Heart right ventricle (tissue), 12 donors: Measurements from ENCODE around the gene TEX12. TPM values are rescaled to one million over a fixed set of nuclear protein-coding genes. Genes with fewer than 3 reads are reported as not detected.

Experiments
- polyA plus RNA-seq, 2 donors: library from polyadenylated mRNA; stranded (reverse); fragments of 200-250 nt; gene quantifications; one replicate each; pipeline ENCODE4 v1.2.3, GENCODE V29; 2013
- total RNA-seq, 10 donors: library from RNA; stranded (reverse); fragmentation: NEBNext Ultra II Directional in 3 of 10; extraction: Animal tissue kit (Norgen Biotek cat#: 25700) in 3 of 10; gene quantifications; one replicate each; pipeline versions ENCODE4 v1.2.1 to v1.2.4, GENCODE V29; 2021 to 2023
- donor health status: ischemic (EF 13 %, LVEDD 7.1; RV severe dilation, severe dysfunction).
- donor health status: healthy with polysubstance abuse.
- donor health status: DM: no; HTN: yes; CAD: no.
- donor health status: DM: no; HTN: no; CAD: no.
- donor health status: ischemic (EF 25% LVEDD 6.9; RV normal size, moderate dysfunction).
- donor health status: ischemic (EF 25% LVEDD 5.7; RV mildly dilated, moderate dysfunction).
- donor health status: healthy.
- donor health status: nonischemic (EF 11% LVEDD 7.7; RV severe dilation, severe dysfunction).
- donor health status: DM: yes; HTN: yes; CAD: no.
- donor health status: PGD.
- donor health status: ischemic (EF 29% LVEDD 5.4; RV normal size, mild dysfunction).
- donor health status: nonischemic (EF 23%, LVEDD 6.1; RV moderate dilation, normal function).

TEX12 gene
- total and polyA plus RNA-seq, 12 donors: 0.06 to 1.6 (median 0.49) TPM; not detected in 9

Other genes with a start within 250 kb of the TEX12 start
- gene C11orf52, start 248.5 kb upstream of the TEX12 start, total RNA-seq: 1 to 10 TPM in 8 of 10 donors, under 1 TPM in 2; 0.48 to 4.1 (median 1.6) TPM
- 1 to 10 TPM; 3.0 to 3.2 TPM for gene C11orf52, start 248.5 kb upstream of the TEX12 start, polyA plus RNA-seq
- gene DIXDC1, start 230.0 kb upstream of the TEX12 start, total RNA-seq: 10 to 100 TPM in 9 of 10 donors, 1 to 10 TPM in 1; 5.6 to 36.8 (median 28.6) TPM
- gene DIXDC1, start 230.0 kb upstream of the TEX12 start, polyA plus RNA-seq: 1 to 10 TPM; 4.7 to 5.6 TPM
- 100 to 1,000 TPM; 128 to 191 (median 171) TPM for gene DLAT, start 142.0 kb upstream of the TEX12 start, total RNA-seq
- 10 to 100 TPM; 27.4 to 46.4 TPM for gene DLAT, start 142.0 kb upstream of the TEX12 start, polyA plus RNA-seq
- 1 to 10 TPM; 1.2 to 3.5 (median 1.9) TPM for gene PIH1D2, start 93.4 kb upstream of the TEX12 start, total RNA-seq
- gene PIH1D2, start 93.4 kb upstream of the TEX12 start, polyA plus RNA-seq: 1 to 10 TPM; 1.0 to 2.2 TPM
- gene NKAPD1, start 93.1 kb upstream of the TEX12 start, total RNA-seq: 10 to 100 TPM in 1 of 10 donors, 1 to 10 TPM in 9; 5.8 to 10.5 (median 8.0) TPM
- gene NKAPD1, start 93.1 kb upstream of the TEX12 start, polyA plus RNA-seq: 1 to 10 TPM; 5.2 to 7.3 TPM
- 100 to 1,000 TPM; 142 to 194 (median 168) TPM for gene TIMM8B, start 80.6 kb upstream of the TEX12 start, total RNA-seq
- 100 to 1,000 TPM; 147 to 193 TPM for gene TIMM8B, start 80.6 kb upstream of the TEX12 start, polyA plus RNA-seq
- 100 to 1,000 TPM; 205 to 330 (median 279) TPM for gene SDHD, start 80.5 kb upstream of the TEX12 start, total RNA-seq
- gene SDHD, start 80.5 kb upstream of the TEX12 start, polyA plus RNA-seq: 100 to 1,000 TPM; 121 to 187 TPM
- 1 to 10 TPM in 5 of 10 donors, under 1 TPM in 5; 0.28 to 5.7 (median 1.0) TPM for gene IL18, start 3.3 kb upstream of the TEX12 start, total RNA-seq
- 1 to 10 TPM; 1.3 to 4.2 TPM for gene IL18, start 3.3 kb upstream of the TEX12 start, polyA plus RNA-seq
- gene BCO2, start 8.1 kb downstream of the TEX12 start, total RNA-seq: 100 to 1,000 TPM in 3 of 10 donors, 10 to 100 TPM in 7; 46.2 to 137 (median 86.5) TPM
- gene BCO2, start 8.1 kb downstream of the TEX12 start, polyA plus RNA-seq: 100 to 1,000 TPM in 1 of 2 donors, 10 to 100 TPM in 1; 39.3 to 132 TPM
- gene PTS, start 59.1 kb downstream of the TEX12 start, total RNA-seq: 10 to 100 TPM; 22.5 to 36.3 (median 26.5) TPM
- gene PTS, start 59.1 kb downstream of the TEX12 start, polyA plus RNA-seq: 10 to 100 TPM; 47.8 to 75.0 TPM
- gene PLET1, start 93.5 kb downstream of the TEX12 start, total RNA-seq: not detected
- gene PLET1, start 93.5 kb downstream of the TEX12 start, polyA plus RNA-seq: not detected